OCI-LY7 (cell line): ENCODE results near the gene BCL2L13. TPM values are rescaled to one million over a fixed set of nuclear protein-coding genes. Genes with fewer than 3 reads are reported as not detected.

Experiments used
- BruUV-seq: library from RNA; stranded (reverse); fragments of 400-500 nt; replicated peaks from 2 replicates; lab custom pipeline; 2021; lab: Mats Ljungman, UMichigan
- CTCF ChIA-PET: fragments of 300-600 bp; sonication (Branson Sonifier 250); formaldehyde crosslinking; loops from one replicate; lab custom pipeline; 2022; ENCODE audit warnings: antibody characterized with exemption; ENCODE audit not compliant: unreplicated experiment; lab: Charles Lee
- POLR2A ChIA-PET: fragments of 300-600 bp; sonication (Branson Sonifier 250); formaldehyde crosslinking; loops from one replicate; lab custom pipeline; 2022; ENCODE audit warnings: antibody characterized with exemption; lab: Charles Lee
- DNase-seq: peaks from one replicate; pipeline ENCODE4 v3.0.0-alpha.2; 2015; ENCODE audit warnings: low spot score
- H2AFZ ChIP-seq: fragments of 200-600 bp; sonication (generic), shearing (Covaris generic); 2 replicates; pipeline ENCODE4 v1.6.1; 2014; ENCODE audit warnings: mild to moderate bottlenecking, antibody characterized with exemption, low read length, moderate library complexity
- H3K27ac ChIP-seq: fragments of 200-600 bp; sonication (generic); 2 replicates; pipeline ENCODE4 v1.5.1; 2014; ENCODE audit warnings: mixed run types, low read depth, mild to moderate bottlenecking, moderate library complexity, low read length, inconsistent platforms; ENCODE audit not compliant: poor library complexity, severe bottlenecking
- H3K36me3 ChIP-seq: fragments of 200-600 bp; sonication (generic); 2 replicates; pipeline ENCODE4 v1.6.1; 2014; ENCODE audit warnings: mild to moderate bottlenecking, antibody characterized with exemption, low read length, moderate library complexity, mixed read lengths; ENCODE audit not compliant: insufficient read depth
- H3K4me1 ChIP-seq: fragments of 200-600 bp; sonication (generic); 2 replicates; pipeline ENCODE4 v1.5.1; 2014; ENCODE audit warnings: mild to moderate bottlenecking, low read length; ENCODE audit not compliant: insufficient read depth, poor library complexity, severe bottlenecking
- H3K4me2 ChIP-seq: fragments of 200-600 bp; sonication (generic); 2 replicates; pipeline ENCODE4 v1.6.1; 2014; ENCODE audit warnings: mild to moderate bottlenecking, low read length
- H3K4me3 ChIP-seq: fragments of 200-600 bp; sonication (generic); 2 replicates; pipeline ENCODE4 v1.5.1; 2014; ENCODE audit warnings: mild to moderate bottlenecking, low read depth, low read length; ENCODE audit not compliant: poor library complexity, severe bottlenecking
- H3K79me2 ChIP-seq: fragments of 200-600 bp; sonication (generic); 2 replicates; pipeline ENCODE4 v1.6.1; 2016; ENCODE audit warnings: low read depth, mild to moderate bottlenecking, low read length, moderate library complexity, mixed read lengths; ENCODE audit not compliant: insufficient read depth
- H3K9me2 ChIP-seq: fragments of 200-600 bp; sonication (generic); 2 replicates; pipeline ENCODE4 v1.6.1; 2016; ENCODE audit warnings: mild to moderate bottlenecking, low read length, mixed read lengths; ENCODE audit not compliant: insufficient read depth
- H3K9me3 ChIP-seq: fragments of 200-600 bp; sonication (generic); 2 replicates; pipeline ENCODE4 v1.6.1; 2014; ENCODE audit warnings: mild to moderate bottlenecking, mixed run types, low read length, mixed read lengths
- H4K20me1 ChIP-seq: fragments of 200-600 bp; sonication (generic); 2 replicates; pipeline ENCODE4 v1.6.1; 2014; ENCODE audit warnings: mild to moderate bottlenecking, antibody characterized with exemption, low read length, moderate library complexity, mixed read lengths; ENCODE audit not compliant: insufficient read depth
- EZH2phosphoT487 ChIP-seq: fragments of 200-600 bp; sonication (generic); IDR thresholded peaks from 2 replicates; pipeline ENCODE4 v1.6.1; 2018; ENCODE audit warnings: low read depth, borderline replicate concordance, mild to moderate bottlenecking, mixed run types, antibody characterized with exemption, low read length, moderate library complexity, mixed read lengths
- intact Hi-C: fragments of 100-400 bp; cut with micrococcal nuclease; formaldehyde crosslinking; loops from one replicate; pipeline ENCODE4 v1.10.0; 2022; ENCODE audit not compliant: unreplicated experiment
- total RNA-seq, 2 experiments: library from RNA; depleted of rRNA in 1 of 2; stranded (reverse); fragments of >200 nt in 1 of 2; shearing (Covaris generic) in 1 of 2; gene quantifications; 2 replicates each; pipeline ENCODE4 v1.2.3, GENCODE V29; 2014 to 2022
- TF ChIP-seq, protein P1 (sequence below): fragments of 200-600 bp; sonication (generic); conservative IDR thresholded peaks from 2 replicates; pipeline ENCODE4 v1.5.1; 2014; ENCODE audit warnings: mild to moderate bottlenecking, antibody characterized with exemption, low read length, moderate library complexity, mixed read lengths

The BCL2L13 gene
- total RNA-seq, 2 experiments from 2014 or later: 25.2 to 38.3 TPM

DNA sequence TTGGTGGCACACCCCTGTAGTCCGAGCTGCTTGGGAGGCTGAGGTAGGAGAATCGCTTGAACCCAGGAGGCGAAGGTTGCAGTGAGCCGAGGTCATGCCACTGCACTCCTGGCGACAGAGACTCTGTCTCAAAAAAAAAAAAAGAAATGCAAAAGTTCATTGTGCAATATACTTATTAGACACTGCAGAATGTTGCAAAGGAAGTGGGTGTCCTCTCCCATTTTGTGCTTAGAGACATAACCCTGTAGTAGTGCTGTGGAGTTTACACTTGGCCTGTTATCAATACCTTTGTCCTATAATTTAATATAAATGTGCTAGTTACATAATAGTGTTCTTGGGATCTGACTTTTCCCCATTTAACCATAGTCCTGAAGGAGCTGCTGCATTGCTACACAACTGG is 9.4 kb downstream of the BCL2L13 start:
- Histone ChIP-seq H3K27ac (no peak overlapping the region), H3K9me3 (no peaks in the 10 kb centered on the region), H3K9me2 (no peaks in the 10 kb centered on the region), H3K4me2 (no peak overlapping the region), H3K4me1 (no peaks in the 10 kb centered on the region), H4K20me1 (no peaks in the 10 kb centered on the region), H3K36me3 (peaks cover 8% of the 10 kb centered on the region), H2AFZ (no peak overlapping the region), H3K4me3 (no peak overlapping the region), H3K79me2 (peaks cover 3% of the 10 kb centered on the region; the same call in 1 of the 2 replicates)
- BruUV-seq: no TSS peak
- no peak for TF ChIP-seq EZH2phosphoT487
- TF ChIP-seq, protein P1, sequence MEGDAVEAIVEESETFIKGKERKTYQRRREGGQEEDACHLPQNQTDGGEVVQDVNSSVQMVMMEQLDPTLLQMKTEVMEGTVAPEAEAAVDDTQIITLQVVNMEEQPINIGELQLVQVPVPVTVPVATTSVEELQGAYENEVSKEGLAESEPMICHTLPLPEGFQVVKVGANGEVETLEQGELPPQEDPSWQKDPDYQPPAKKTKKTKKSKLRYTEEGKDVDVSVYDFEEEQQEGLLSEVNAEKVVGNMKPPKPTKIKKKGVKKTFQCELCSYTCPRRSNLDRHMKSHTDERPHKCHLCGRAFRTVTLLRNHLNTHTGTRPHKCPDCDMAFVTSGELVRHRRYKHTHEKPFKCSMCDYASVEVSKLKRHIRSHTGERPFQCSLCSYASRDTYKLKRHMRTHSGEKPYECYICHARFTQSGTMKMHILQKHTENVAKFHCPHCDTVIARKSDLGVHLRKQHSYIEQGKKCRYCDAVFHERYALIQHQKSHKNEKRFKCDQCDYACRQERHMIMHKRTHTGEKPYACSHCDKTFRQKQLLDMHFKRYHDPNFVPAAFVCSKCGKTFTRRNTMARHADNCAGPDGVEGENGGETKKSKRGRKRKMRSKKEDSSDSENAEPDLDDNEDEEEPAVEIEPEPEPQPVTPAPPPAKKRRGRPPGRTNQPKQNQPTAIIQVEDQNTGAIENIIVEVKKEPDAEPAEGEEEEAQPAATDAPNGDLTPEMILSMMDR: no peak
- intact Hi-C loops: no loop called here
- ChIA-PET CTCF (no interaction called here), POLR2A (no interaction called here)
- no peak for DNase-seq

DNA sequence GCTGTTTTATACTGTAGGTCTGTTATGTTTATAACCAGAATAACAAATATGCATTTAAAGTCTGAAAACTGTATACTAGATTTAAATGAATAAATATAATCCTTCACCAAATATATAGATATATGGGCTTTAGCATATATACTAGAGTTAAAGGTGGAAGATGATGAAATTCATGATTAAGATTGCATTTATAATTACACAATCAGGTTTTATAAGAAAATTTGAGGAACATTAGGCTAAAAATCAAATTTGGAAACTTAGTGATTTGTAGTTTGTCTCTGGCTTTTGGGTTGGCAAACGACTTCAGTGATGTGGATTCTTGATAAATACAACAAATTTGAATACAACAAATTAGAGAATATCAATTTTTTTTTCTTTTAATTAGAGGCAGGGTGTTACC is 10.0 kb downstream of the BCL2L13 start:
- BruUV-seq: no TSS peak
- H3K79me2 ChIP-seq: no peaks in the 10 kb centered on the region
- peaks cover 8% of the 10 kb centered on the region for H3K36me3 ChIP-seq
- TF ChIP-seq, protein P1: no peak
- TF ChIP-seq EZH2phosphoT487: no peak
- no peaks in the 10 kb centered on the region for H3K9me2 ChIP-seq
- no peaks in the 10 kb centered on the region for H3K9me3 ChIP-seq
- no peak overlapping the region for H3K27ac ChIP-seq
- no peak overlapping the region for H3K4me3 ChIP-seq
- H2AFZ ChIP-seq: no peak overlapping the region
- H3K4me1 ChIP-seq: no peaks in the 10 kb centered on the region
- no peaks in the 10 kb centered on the region for H4K20me1 ChIP-seq
- no peak for DNase-seq
- intact Hi-C loops: no loop called here
- ChIA-PET CTCF (no interaction called here), POLR2A (no interaction called here)
- H3K4me2 ChIP-seq: no peak overlapping the region

DNA sequence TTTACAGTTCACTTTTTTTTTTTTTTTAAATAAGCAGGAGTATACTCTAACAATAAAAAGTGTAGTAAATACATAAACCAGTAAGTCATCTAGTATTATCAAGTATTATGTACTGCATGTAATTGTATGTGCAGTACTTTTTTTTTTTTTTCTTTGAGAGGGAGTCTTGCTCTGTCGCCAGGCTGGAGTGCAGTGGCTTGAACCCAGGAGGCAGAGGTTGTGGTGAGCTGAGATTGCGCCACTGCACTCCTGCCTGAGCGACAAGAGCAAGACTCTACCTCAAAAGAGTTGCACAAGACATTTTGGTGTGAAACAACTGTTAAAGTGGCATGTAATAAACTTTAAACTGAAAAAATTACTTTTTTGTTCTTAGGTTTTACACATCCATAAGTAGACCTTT is 16.7 kb downstream of the BCL2L13 start:
- no peak for DNase-seq
- POLR2A ChIA-PET: interaction anchor here (0.5 to 0.7 kb wide), 3 partner anchors 13 to 35 kb away, joined by 3 to 4 read pairs (median 4); no protein-coding TSS in a partner anchor
- no peak overlapping the region for H2AFZ ChIP-seq
- intact Hi-C loops: no loop called here
- BruUV-seq: no TSS peak
- H3K4me3 ChIP-seq: no peak overlapping the region
- peaks cover 44% of the 10 kb centered on the region for H3K36me3 ChIP-seq
- no peaks in the 10 kb centered on the region for H3K79me2 ChIP-seq
- no peak overlapping the region for H3K27ac ChIP-seq
- no peak for TF ChIP-seq EZH2phosphoT487
- TF ChIP-seq, protein P1: no peak
- CTCF ChIA-PET: no interaction called here
- no peaks in the 10 kb centered on the region for H3K9me2 ChIP-seq
- H3K4me1 ChIP-seq: no peaks in the 10 kb centered on the region
- no peak overlapping the region for H3K4me2 ChIP-seq
- no peaks in the 10 kb centered on the region for H4K20me1 ChIP-seq
- no peaks in the 10 kb centered on the region for H3K9me3 ChIP-seq
